PFSK-1 (cell line): Measurements from ENCODE around the gene ORMDL2.

Source experiments
- FOXP2 ChIP-seq: optimal IDR thresholded peaks from 2 replicates; pipeline ENCODE3; 2011; ENCODE audit warnings: borderline replicate concordance, control low read depth, inconsistent platforms; ENCODE audit not compliant: insufficient read depth; ENCODE audit errors: extremely low read length, extremely low read depth
- POLR2AphosphoS5 ChIP-seq: IDR thresholded peaks from 2 replicates; pipeline ENCODE4 v1.6.1; 2012; ENCODE audit warnings: low read depth, mild to moderate bottlenecking, control low read depth, low read length, moderate library complexity
- SIN3A ChIP-seq: IDR thresholded peaks from 2 replicates; pipeline ENCODE4 v1.6.1; 2012; ENCODE audit warnings: mild to moderate bottlenecking, low read length, moderate library complexity, borderline replicate concordance; ENCODE audit not compliant: insufficient read depth
- TAF1 ChIP-seq: IDR thresholded peaks from 2 replicates; pipeline ENCODE4 v1.6.1; 2012; ENCODE audit warnings: low read length, control low read depth, borderline replicate concordance; ENCODE audit not compliant: insufficient read depth
- TF ChIP-seq, protein P1 (sequence below), 2 experiments: IDR thresholded peaks; 2 replicates each; pipeline versions ENCODE4 v1.6.1 to v1.8.0; 2011 to 2012; ENCODE audit warnings: low read depth in 2 of 2, low read length in 2 of 2, control low read depth in 1 of 2, inconsistent platforms in 1 of 2, mild to moderate bottlenecking in 1 of 2, moderate library complexity in 1 of 2; ENCODE audit not compliant: insufficient read depth in 1 of 2

Gene ORMDL2

DNA sequence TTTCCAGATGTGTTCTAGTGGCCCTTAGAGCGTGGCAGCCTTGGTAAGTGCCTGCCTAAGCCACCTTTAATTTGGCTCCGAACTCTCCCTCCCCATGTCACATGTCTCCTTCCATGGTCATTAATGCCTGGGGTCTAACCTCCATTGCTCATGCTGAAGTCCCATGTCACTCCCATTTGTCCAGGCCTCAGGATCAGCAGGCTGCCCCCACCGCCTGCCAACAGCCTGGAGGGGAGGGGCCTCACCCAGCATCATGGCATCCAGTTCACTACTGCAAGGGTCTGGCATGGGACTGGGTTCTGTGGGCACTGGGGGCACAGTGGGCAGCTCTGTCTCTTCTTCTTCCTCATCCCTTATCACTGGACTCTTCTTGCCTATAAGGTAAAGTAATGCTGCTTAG lies 20.5 kb downstream of the ORMDL2 start:
- TF ChIP-seq SIN3A: no peak
- TF ChIP-seq, protein P1, sequence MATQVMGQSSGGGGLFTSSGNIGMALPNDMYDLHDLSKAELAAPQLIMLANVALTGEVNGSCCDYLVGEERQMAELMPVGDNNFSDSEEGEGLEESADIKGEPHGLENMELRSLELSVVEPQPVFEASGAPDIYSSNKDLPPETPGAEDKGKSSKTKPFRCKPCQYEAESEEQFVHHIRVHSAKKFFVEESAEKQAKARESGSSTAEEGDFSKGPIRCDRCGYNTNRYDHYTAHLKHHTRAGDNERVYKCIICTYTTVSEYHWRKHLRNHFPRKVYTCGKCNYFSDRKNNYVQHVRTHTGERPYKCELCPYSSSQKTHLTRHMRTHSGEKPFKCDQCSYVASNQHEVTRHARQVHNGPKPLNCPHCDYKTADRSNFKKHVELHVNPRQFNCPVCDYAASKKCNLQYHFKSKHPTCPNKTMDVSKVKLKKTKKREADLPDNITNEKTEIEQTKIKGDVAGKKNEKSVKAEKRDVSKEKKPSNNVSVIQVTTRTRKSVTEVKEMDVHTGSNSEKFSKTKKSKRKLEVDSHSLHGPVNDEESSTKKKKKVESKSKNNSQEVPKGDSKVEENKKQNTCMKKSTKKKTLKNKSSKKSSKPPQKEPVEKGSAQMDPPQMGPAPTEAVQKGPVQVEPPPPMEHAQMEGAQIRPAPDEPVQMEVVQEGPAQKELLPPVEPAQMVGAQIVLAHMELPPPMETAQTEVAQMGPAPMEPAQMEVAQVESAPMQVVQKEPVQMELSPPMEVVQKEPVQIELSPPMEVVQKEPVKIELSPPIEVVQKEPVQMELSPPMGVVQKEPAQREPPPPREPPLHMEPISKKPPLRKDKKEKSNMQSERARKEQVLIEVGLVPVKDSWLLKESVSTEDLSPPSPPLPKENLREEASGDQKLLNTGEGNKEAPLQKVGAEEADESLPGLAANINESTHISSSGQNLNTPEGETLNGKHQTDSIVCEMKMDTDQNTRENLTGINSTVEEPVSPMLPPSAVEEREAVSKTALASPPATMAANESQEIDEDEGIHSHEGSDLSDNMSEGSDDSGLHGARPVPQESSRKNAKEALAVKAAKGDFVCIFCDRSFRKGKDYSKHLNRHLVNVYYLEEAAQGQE (IDR thresholded peaks at IDR 0.05; ENCODE audit: insufficient read depth in 1 of 2, low read depth in 2 of 2, low read length in 2 of 2): no peak
- no peak for TF ChIP-seq TAF1
- no peak for TF ChIP-seq FOXP2
- no peak for TF ChIP-seq POLR2AphosphoS5

DNA sequence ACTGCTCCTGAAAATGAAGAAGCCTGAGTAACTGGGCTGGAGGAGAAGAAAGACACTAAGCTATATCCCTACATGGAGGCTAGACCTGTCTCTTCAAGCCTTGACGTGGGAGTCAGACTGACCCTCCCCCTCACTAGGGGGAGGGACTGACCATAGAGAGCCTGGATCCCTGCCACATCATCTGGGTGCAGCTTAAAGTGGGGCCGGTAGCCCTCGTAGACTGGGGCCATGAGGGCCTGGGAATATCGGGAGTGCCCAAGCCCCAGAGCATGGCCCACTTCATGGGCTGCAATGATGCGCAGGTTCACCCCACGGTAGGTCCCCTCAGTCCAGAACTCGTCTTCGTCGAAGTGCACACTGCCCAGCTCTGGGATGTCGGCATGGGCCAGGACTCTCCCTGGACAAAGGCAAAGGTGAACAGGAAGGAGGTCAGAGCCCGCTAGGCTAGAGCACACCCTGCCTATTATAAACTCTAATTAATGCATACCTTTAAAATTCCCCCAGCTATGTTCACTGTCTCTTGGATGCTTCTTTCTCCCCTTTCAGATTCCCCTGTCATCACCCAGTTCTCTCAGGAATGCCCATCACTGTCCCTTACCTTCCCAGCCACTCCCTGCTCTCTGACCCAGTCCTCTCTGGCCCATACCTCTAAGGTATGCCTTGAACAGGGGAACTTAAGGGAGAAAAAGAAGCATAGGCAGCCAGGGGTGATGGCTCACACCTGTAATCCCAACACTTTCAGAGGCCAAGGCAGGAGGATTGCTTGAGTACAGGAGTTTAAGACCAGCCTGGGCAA lies 21.7 kb downstream of the ORMDL2 start:
- TF ChIP-seq, protein P1 (IDR thresholded peaks at IDR 0.05; ENCODE audit: insufficient read depth in 1 of 2, low read depth in 2 of 2, low read length in 2 of 2): no peak

DNA sequence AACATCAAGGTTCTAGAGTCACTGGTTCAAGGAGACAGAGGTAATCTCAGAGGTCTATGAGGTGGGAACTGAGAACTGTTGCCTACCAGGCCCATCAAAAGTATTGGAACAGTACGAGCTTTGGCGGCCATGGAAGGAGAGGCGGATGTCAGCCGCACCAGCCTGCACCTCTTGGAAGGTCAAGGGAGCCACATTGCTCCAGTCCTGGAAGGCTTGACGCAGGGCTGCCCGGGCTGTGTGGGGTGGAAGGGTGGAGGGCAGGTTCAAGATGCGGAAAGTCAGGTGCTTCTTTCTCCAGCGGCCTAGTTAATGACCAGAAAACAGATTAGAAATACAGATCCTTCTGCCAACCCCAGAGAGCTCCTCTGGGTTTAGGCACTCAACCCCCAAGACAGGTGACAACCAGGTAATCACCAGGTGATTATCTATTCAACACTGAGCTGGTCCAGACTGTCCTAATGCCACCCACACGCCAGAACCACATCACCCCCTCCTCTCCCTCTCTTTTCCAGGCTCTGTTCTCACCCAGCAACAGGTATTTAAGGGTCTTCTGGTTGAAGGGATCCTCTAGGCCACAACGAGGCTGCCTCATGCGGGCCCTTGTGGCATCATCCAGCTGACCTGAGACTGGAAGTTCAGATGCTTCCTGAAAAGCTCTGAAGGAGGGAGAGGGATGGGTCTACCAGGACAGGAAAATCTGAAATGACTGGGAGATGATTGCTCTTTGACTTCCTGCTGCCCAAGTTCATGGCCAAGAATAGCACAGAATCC lies 22.9 kb downstream of the ORMDL2 start:
- TF ChIP-seq TAF1 (no peak), SIN3A (no peak), POLR2AphosphoS5 (no peak), FOXP2 (no peak)
- TF ChIP-seq, protein P1 (IDR thresholded peaks at IDR 0.05; ENCODE audit: insufficient read depth in 1 of 2, low read depth in 2 of 2, low read length in 2 of 2): no peak

DNA sequence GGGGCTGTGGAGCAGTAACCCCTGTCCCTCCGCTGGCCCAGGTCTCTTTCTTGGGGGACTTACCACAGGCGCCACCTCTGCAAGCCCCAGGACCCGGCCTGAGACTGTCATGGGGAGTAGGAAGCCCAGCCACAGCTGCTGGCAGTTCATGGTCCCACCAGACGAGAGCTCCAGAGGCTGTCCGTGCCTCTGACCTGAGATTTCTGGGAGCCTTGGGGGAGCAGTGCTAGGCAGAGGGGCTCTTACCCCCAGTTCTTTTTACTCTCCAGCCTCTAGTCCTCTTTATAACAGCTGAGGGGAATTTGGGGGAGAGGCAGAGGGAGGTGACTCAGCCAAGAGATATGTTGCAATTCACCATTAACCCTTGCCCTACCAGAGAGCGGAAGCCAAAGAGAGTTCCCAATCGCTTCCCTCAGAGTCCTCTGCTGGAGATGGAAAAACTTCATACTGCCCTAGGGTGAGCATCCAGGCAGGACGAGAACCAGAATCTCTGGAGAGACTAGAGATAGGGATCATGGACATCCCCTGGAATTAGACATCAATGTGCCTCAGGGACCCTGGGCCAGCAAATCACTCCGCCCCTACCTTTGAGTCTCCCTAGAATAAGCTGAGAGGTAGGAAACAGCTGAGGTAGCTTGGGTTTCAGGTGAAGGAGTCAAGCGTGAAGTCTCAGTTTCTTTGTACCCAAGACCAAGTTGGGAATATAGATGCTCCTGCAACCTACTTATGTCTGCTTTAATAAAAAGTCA lies 25.0 kb downstream of the ORMDL2 start, which contains the start of gene MMP19:
Gene MMP19, minus strand, starts transcription at position 256 of the 749 bp plus-strand sequence. Its CDS starts 106 bp downstream, at position 150.
- TF ChIP-seq FOXP2 (no peak), SIN3A (no peak), POLR2AphosphoS5 (no peak), TAF1 (no peak)
- TF ChIP-seq, protein P1 (IDR thresholded peaks at IDR 0.05; ENCODE audit: insufficient read depth in 1 of 2, low read depth in 2 of 2, low read length in 2 of 2): no peak
